Stomach (tissue), 9 donors: ENCODE data around the gene DYSF. TPM values are rescaled to one million over a fixed set of nuclear protein-coding genes. Genes with fewer than 3 reads are reported as not detected.

Experiments
- DNase-seq, 2 donors: peaks; one replicate each; pipeline versions ENCODE4 v3.0.0 to v3.0.0-alpha.2; 2013 to 2019
- H3K27ac ChIP-seq, 5 donors: fragments of 200-600 bp in 4 of 5; sonication (generic) in 4 of 5; one replicate each; pipeline ENCODE4 v1.5.1; 2013 to 2019; ENCODE audit warnings: mild to moderate bottlenecking in 1 of 5, moderate library complexity in 1 of 5
- H3K27me3 ChIP-seq, 3 donors: fragments of 200-600 bp; sonication (generic); one replicate each; pipeline ENCODE4 v1.5.1; 2017 to 2019; ENCODE audit warnings: mixed run types in 1 of 3
- H3K36me3 ChIP-seq, 4 donors: fragments of 200-600 bp; sonication (generic); 1 replicate in 3 of 4; 2 replicates in 1 of 4; pipeline ENCODE4 v1.5.1; 2016 to 2019
- H3K4me1 ChIP-seq, 4 donors: fragments of 200-600 bp; sonication (generic); one replicate each; pipeline ENCODE4 v1.5.1; 2016 to 2019
- H3K4me3 ChIP-seq, 4 donors: fragments of 200-600 bp; sonication (generic) in 3 of 4; one replicate each; pipeline ENCODE4 v1.5.1; 2016 to 2019; ENCODE audit warnings: mild to moderate bottlenecking in 1 of 4
- H3K9me3 ChIP-seq, 4 donors: fragments of 200-600 bp; sonication (generic); one replicate each; pipeline ENCODE4 v1.5.1; 2016 to 2019
- EP300 ChIP-seq: sonication (generic); formaldehyde crosslinking; IDR thresholded peaks from one replicate; pipeline ENCODE4 v1.6.1; 2017; ENCODE audit warnings: antibody characterized with exemption
- POLR2A ChIP-seq, 4 donors: fragments of 450-650 bp; IDR thresholded peaks; one replicate each; pipeline ENCODE4 v1.6.1; 2016; ENCODE audit warnings: antibody characterized with exemption in 4 of 4, control low read depth in 2 of 4, mild to moderate bottlenecking in 1 of 4, moderate library complexity in 1 of 4
- POLR2AphosphoS5 ChIP-seq, 3 donors: sonication (generic); formaldehyde crosslinking; IDR thresholded peaks; one replicate each; pipeline ENCODE4 v1.6.1; 2016; ENCODE audit warnings: antibody characterized with exemption in 3 of 3
- WGBS, 5 donors: extraction: QIAGEN DNeasy Blood & Tissue Kit in 3 of 5; methylation state at CpG; one replicate each; pipeline versions ENCODE4 v1.1.5 to v1.1.7; 2013 to 2018; 5-methylcytosine and 5-hydroxymethylcytosine counted together
- intact Hi-C: fragments of 100-400 bp; cut with DNase I; formaldehyde crosslinking; loops from one replicate; pipeline ENCODE4 v1.15.1; 2023; ENCODE audit warnings: low total_unique reads
- polyA plus RNA-seq, 3 donors: library from polyadenylated mRNA; stranded (reverse); fragments of 200-250 nt; gene quantifications; one replicate each; pipeline ENCODE4 v1.2.3, GENCODE V29; 2013
- total RNA-seq, 5 donors: library from RNA; depleted of rRNA; stranded (reverse); fragments of >200 nt; gene quantifications; one replicate each; pipeline versions ENCODE4 v1.1.0 to v1.2.3, GENCODE V29; 2014 to 2016
- TF ChIP-seq, protein P1 (sequence below), 7 experiments: fragments of 450-650 bp in 4 of 7; fragments of 200-600 bp in 3 of 7; sonication (generic) in 3 of 7; IDR thresholded peaks; one replicate each; pipeline ENCODE4 v1.5.1; 2016 to 2019; ENCODE audit warnings: antibody characterized with exemption in 7 of 7, control low read depth in 2 of 7, mild to moderate bottlenecking in 1 of 7
- donor health status: healthy with polysubstance abuse.
- donor health status: Bipolar disorder and iron deficiency.
- donor health status: healthy.

Gene DYSF
- total and polyA plus RNA-seq, 8 donors: 2.1 to 13.4 (median 6.1) TPM

DNA sequence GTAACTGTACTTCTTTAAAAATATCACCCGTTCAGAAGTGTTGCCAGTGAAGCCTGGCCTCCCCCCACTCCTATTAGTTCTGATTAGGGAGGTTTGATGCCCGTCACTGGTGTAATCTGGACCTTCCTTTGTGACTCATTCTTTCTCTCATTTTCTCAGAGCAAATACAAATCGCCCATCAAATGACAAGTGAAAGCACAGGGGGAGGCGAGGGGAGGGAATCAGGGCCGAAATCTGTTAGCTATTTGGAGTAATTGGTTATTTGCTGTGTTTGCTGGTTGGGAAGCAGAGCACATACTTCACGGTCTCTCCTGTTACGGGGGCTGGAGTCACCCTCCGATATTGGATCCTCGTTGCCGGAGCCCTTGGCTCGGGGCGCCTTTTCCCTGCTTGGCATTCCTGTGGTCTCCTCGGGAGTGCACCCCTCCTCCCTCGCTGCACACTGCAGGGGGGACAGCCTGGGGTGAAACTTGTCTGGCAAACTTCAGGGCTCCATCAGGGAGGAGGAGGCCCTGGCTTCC is 178.1 kb downstream of the DYSF start:
- no peak for TF ChIP-seq POLR2A (IDR thresholded peaks at IDR 0.05)
- TF ChIP-seq, protein P1, sequence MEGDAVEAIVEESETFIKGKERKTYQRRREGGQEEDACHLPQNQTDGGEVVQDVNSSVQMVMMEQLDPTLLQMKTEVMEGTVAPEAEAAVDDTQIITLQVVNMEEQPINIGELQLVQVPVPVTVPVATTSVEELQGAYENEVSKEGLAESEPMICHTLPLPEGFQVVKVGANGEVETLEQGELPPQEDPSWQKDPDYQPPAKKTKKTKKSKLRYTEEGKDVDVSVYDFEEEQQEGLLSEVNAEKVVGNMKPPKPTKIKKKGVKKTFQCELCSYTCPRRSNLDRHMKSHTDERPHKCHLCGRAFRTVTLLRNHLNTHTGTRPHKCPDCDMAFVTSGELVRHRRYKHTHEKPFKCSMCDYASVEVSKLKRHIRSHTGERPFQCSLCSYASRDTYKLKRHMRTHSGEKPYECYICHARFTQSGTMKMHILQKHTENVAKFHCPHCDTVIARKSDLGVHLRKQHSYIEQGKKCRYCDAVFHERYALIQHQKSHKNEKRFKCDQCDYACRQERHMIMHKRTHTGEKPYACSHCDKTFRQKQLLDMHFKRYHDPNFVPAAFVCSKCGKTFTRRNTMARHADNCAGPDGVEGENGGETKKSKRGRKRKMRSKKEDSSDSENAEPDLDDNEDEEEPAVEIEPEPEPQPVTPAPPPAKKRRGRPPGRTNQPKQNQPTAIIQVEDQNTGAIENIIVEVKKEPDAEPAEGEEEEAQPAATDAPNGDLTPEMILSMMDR (IDR thresholded peaks at IDR 0.05): no peak
- no peak for TF ChIP-seq POLR2AphosphoS5 (IDR thresholded peaks at IDR 0.05)
- TF ChIP-seq EP300: no peak
- H3K4me3 ChIP-seq: no peak overlapping the region
- no peak for DNase-seq
- H3K36me3 ChIP-seq: no peaks in the 10 kb centered on the region
- H3K27ac ChIP-seq: no peak overlapping the region
- H3K4me1 ChIP-seq: peaks cover 0 to 7% (median 0%) of the 10 kb centered on the region in 4 donors
- intact Hi-C loops: no loop called here
- 42 to 66% (median 53%) methylated on average over 12 to 14 of the region's 14 CpGs for WGBS, 5 donors
- peaks cover 0 to 5% (median 0%) of the 10 kb centered on the region in 4 donors for H3K9me3 ChIP-seq
- H3K27me3 ChIP-seq: no peaks in the 10 kb centered on the region

DNA sequence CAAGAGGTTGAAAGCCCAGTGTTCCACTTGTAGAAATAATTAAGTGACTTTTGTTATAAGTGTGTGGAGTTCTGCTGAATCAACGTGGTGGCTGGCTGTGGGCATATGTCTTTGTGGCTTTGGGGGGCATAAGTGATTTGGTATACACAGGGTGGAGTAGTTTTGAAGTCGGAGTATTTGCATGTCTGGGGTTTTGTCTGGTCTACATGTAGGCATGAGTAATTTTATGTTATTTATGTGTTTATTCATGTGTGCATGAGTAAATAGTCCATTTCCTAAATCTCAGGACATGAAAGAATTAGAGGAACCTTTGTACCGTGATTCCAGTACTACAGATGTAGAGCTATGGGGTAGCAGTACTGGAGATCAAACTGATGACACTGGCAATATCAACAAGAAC is 179.7 kb downstream of the DYSF start:
- DNase-seq: no peak
- peaks cover 0 to 5% (median 0%) of the 10 kb centered on the region in 4 donors for H3K9me3 ChIP-seq
- TF ChIP-seq, protein P1 (IDR thresholded peaks at IDR 0.05): no peak
- no peak for TF ChIP-seq EP300
- TF ChIP-seq POLR2A (IDR thresholded peaks at IDR 0.05): no peak
- no peak for TF ChIP-seq POLR2AphosphoS5 (IDR thresholded peaks at IDR 0.05)
- no peaks in the 10 kb centered on the region for H3K27me3 ChIP-seq
- no peak overlapping the region for H3K4me3 ChIP-seq
- H3K4me1 ChIP-seq: peaks cover 0 to 7% (median 2%) of the 10 kb centered on the region in 4 donors
- intact Hi-C loops: no loop called here
- H3K27ac ChIP-seq: no peak overlapping the region
- WGBS, 5 donors: 75 to 82% (median 80%) methylated on average over 3 of the region's 3 CpGs
- no peaks in the 10 kb centered on the region for H3K36me3 ChIP-seq

DNA sequence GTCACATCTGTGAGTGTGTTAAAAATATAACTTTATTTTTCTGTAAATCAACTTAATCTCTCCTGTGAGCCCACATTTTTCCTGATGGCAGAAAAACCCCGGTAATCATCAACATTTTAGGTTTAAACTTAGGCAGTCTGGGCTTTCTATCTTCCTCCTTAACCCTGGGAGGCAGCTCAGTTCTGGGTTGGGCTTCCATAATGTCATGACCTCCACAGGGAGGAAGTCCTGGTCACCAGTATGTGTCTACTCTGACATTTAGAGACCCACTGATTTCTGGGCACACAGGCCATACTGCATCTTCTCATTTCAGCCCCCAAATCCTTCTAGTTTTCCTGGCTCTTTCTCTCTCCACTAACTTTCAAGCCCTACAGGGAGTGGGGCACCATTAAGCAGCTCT is 181.2 kb downstream of the DYSF start:
- Histone ChIP-seq H3K27me3 (no peaks in the 10 kb centered on the region), H3K9me3 (peaks cover 0 to 1% (median 0%) of the 10 kb centered on the region in 4 donors), H3K4me1 (peaks cover 0 to 7% (median 2%) of the 10 kb centered on the region in 4 donors), H3K36me3 (no peaks in the 10 kb centered on the region), H3K4me3 (no peak overlapping the region), H3K27ac (no peak overlapping the region)
- TF ChIP-seq POLR2AphosphoS5 (IDR thresholded peaks at IDR 0.05) (no peak), POLR2A (IDR thresholded peaks at IDR 0.05) (no peak), EP300 (no peak)
- TF ChIP-seq, protein P1 (IDR thresholded peaks at IDR 0.05): no peak
- 85 to 98% (median 88%) methylated on average over 1 of the region's 1 CpG for WGBS, 5 donors
- DNase-seq: no peak
- intact Hi-C loops: no loop called here

DNA sequence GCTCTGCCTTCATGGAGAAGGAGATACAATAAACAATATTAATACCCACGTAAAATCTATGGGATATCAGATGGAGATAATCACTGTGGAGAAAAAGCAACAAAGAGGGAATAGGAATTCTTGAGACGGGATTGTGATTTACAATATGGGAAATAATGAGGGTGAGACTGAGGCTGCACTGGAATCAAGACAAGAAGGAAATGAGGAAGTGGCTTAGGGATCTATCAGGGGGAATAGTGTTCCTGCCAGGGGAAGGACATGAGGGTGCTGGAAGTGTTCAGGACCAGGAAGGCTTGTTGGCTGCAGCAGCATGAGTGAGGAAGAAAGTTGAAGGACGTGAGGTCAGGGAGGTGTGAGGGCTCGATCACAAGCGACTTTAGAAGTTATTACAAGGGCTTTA is 182.4 kb downstream of the DYSF start:
- DNase-seq: no peak
- TF ChIP-seq POLR2AphosphoS5 (IDR thresholded peaks at IDR 0.05): no peak
- TF ChIP-seq, protein P1 (IDR thresholded peaks at IDR 0.05): no peak
- no peak for TF ChIP-seq POLR2A (IDR thresholded peaks at IDR 0.05)
- TF ChIP-seq EP300: no peak
- intact Hi-C loops: no loop called here
- H3K9me3 ChIP-seq: no peaks in the 10 kb centered on the region
- no peaks in the 10 kb centered on the region for H3K36me3 ChIP-seq
- no peaks in the 10 kb centered on the region for H3K27me3 ChIP-seq
- H3K27ac ChIP-seq: no peak overlapping the region
- H3K4me1 ChIP-seq: peaks cover 0 to 5% (median under 1%) of the 10 kb centered on the region in 4 donors
- no peak overlapping the region for H3K4me3 ChIP-seq
- WGBS, 5 donors: 71 to 77% (median 75%) methylated on average over 5 of the region's 5 CpGs
